Activated naive CD8-positive, alpha-beta T cell treated with anti-CD3 and anti-CD28 coated beads, Interleukin-2, amount 10 ng/mL, durations not matched to agents 7 days and 5 days (primary cell): Measurements from ENCODE around the gene TRIM34. TPM values are rescaled to one million over a fixed set of nuclear protein-coding genes. Genes with fewer than 3 reads are reported as not detected.
"Not testable (repeated sequence)": the region's sequence is repeated elsewhere in the genome, so short reads cannot be mapped to it uniquely, and the experiment has no call there.

Experiments
- ATAC-seq: fragments of 150-1000 bp; cut with Tn5 transposase; one replicate; pipeline ENCODE4 v1.10.0; 2021; ENCODE audit warnings: low read depth, moderate library complexity
- POLR2A ChIA-PET: fragments of 350-600 bp; sonication (Branson Sonifier 250); formaldehyde crosslinking; loops from one replicate; lab custom pipeline; 2021; ENCODE audit warnings: antibody characterized with exemption; lab: Charles Lee
- DNase-seq: peaks from one replicate; pipeline ENCODE4 v3.0.0; 2021
- H3K27ac Mint-ChIP-seq: one replicate; pipeline ENCODE4 v1.8.0; 2022; ENCODE audit warnings: mild to moderate bottlenecking, mixed read lengths
- H3K27me3 Mint-ChIP-seq: one replicate; pipeline ENCODE4 v1.8.0; 2022; ENCODE audit warnings: mild to moderate bottlenecking, moderate library complexity, mixed read lengths
- H3K36me3 Mint-ChIP-seq: one replicate; pipeline ENCODE4 v1.8.0; 2021; ENCODE audit warnings: mild to moderate bottlenecking, mixed read lengths
- H3K4me1 Mint-ChIP-seq: one replicate; pipeline ENCODE4 v1.8.0; 2021; ENCODE audit warnings: mixed read lengths
- H3K4me3 Mint-ChIP-seq: one replicate; pipeline ENCODE4 v1.8.0; 2022; ENCODE audit warnings: mild to moderate bottlenecking, moderate library complexity, mixed read lengths
- H3K9me3 Mint-ChIP-seq: one replicate; pipeline ENCODE4 v1.8.0; 2021; ENCODE audit warnings: mixed read lengths
- total RNA-seq, 2 experiments: library from RNA; stranded (reverse); gene quantifications; one replicate each; pipeline ENCODE4 v1.2.3, GENCODE V29; 2021

TRIM34 gene, protein sequence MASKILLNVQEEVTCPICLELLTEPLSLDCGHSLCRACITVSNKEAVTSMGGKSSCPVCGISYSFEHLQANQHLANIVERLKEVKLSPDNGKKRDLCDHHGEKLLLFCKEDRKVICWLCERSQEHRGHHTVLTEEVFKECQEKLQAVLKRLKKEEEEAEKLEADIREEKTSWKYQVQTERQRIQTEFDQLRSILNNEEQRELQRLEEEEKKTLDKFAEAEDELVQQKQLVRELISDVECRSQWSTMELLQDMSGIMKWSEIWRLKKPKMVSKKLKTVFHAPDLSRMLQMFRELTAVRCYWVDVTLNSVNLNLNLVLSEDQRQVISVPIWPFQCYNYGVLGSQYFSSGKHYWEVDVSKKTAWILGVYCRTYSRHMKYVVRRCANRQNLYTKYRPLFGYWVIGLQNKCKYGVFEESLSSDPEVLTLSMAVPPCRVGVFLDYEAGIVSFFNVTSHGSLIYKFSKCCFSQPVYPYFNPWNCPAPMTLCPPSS
- 10 to 100 TPM; 17.3 to 17.5 TPM for total RNA-seq

DNA sequence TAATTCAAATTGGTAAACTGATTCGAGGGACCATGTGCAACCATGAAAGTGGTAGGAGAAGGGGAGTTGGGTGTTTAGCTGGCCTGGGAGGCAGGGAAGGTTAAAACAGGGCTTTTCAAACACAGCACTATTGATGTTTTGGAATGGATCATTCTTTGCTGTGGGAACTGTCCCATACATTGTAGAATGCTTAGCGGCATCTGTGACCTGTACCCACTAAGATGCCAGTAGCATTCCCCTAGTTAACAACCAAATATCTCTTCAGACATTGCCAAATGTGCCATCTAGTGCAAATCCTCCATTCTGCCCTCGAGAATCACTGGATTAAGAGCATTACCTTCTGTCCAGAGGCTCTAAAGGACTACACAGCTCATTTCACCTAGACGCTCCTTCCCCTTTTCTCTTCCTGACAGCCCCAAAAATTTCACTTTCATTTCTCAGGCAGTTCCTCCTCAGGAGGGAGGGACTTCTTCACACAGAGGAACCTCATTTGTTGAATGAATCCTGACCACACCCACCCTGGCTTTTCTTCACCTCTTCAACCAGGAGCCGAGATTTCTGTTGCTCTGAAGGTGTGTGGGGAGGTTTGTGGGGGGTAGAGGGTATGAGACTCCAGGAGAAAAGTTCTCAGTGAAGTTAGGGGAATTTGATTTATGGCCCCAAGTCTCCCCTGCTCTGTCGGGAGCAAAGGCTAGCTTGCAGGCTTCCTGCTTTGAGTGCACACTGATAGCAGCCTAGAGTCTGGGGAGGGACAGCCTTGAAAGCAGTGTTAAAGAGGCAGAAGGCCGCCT lies at the start of gene TRIM34:
TSS of gene TRIM34 (plus strand) at position 513 of the 791 bp plus-strand sequence. CDS start 7,331 bp downstream, outside the sequence.
- peaks cover 36% of the 10 kb centered on the region for H3K4me1 Mint-ChIP-seq

DNA sequence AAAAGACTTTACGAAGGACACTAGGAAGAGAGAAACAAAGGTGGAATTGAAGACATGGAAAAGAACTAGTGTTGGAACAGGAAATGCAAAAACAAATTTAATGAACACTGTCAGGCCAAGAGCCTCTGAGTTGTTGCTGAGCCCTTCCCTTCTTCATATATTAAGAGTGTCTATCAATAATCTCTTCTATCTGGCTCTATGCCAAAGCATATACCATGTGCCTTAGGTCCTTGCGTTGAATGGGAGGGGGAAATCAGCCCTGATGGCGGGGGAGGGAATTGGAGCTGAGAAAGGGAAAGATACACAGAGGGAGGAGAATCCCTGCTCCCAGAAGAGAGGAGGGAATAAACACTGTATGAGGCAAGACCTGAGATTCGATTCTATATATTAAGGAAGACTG lies 49.6 kb upstream of the TRIM34 start:
- peaks cover 3% of the 10 kb centered on the region for H3K27me3 Mint-ChIP-seq
- no peak overlapping the region for H3K4me3 Mint-ChIP-seq
- ATAC-seq = no peak
- H3K4me1 Mint-ChIP-seq = peaks cover 6% of the 10 kb centered on the region
- no peak for DNase-seq
- no peaks in the 10 kb centered on the region for H3K36me3 Mint-ChIP-seq
- POLR2A ChIA-PET = no interaction called here
- no peak overlapping the region for H3K27ac Mint-ChIP-seq
- H3K9me3 Mint-ChIP-seq = no peaks in the 10 kb centered on the region

More for the DNA sequence above, at the start of gene TRIM34:
- DNase-seq (peak; percentile 55), ATAC-seq (peak; percentile 98)
- Mint-ChIP-seq H3K36me3 (peaks cover 31% of the 10 kb centered on the region), H3K27ac (peak within 1 kb of the TSS; percentile 97), H3K9me3 (peaks cover 5% of the 10 kb centered on the region), H3K4me3 (peak within 1 kb of the TSS; percentile 93), H3K27me3 (no peaks in the 10 kb centered on the region)
- POLR2A ChIA-PET = interaction anchor here (1.3 to 6.1 kb wide), 5 partner anchors 10 to 72 kb away, joined by 4 to 72 read pairs (median 6); partner anchors contain the start of genes TRIM22 and TRIM5

DNA sequence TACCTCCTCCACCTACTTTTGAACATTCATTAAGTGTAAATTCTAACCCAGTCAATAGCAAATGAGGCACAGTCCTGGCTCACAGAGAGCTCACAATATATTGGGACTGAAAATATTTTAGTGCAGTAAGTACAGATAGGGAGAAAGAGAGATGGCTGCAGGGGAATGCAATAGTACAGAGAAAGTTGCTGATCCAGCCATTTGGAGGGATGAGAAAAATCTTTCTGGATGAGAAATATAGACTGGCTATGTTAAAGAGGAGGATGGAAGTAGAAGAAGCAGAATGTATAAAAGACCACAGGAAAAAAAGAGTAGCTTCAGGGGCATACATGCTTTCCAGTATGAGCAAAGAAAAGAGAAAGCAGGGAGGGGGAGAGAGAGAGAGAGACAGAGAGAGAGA lies 47.7 kb upstream of the TRIM34 start:
- Mint-ChIP-seq H3K9me3 (no peaks in the 10 kb centered on the region), H3K36me3 (no peaks in the 10 kb centered on the region), H3K27ac (no peak overlapping the region), H3K4me3 (no peak overlapping the region), H3K27me3 (peaks cover 3% of the 10 kb centered on the region), H3K4me1 (no peaks in the 10 kb centered on the region)
- POLR2A ChIA-PET = no interaction called here
- DNase-seq (no peak), ATAC-seq (no peak)

DNA sequence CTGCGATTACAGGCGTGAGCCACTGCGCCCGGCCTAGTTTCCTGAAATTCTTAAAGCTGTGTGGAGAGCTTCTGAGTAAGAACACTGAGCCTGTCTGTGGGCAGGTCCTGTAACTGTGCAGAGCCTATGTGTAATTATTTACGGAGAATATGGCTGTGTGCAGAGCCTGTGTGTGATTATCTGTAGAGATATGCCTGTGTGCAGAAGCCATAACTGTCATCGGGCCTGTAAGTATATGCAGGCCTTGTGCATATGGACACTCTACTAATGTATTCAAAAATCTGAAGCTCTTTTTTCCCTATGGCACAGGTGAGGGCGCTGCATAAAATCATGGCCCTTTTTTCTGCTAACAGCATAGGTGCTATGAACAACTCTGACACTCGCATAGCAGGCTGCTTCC lies 44.2 kb upstream of the TRIM34 start, which contains the start of gene OR52B6:
TSS of gene OR52B6 (plus strand) at position 301 of the 400 bp plus-strand sequence. CDS start at position 301, 0 bp downstream.
- no peak for ATAC-seq
- Mint-ChIP-seq H3K36me3 (no peaks in the 10 kb centered on the region), H3K27ac (no peak within 1 kb of the TSS), H3K27me3 (peaks cover 3% of the 10 kb centered on the region), H3K9me3 (no peaks in the 10 kb centered on the region), H3K4me3 (no peak within 1 kb of the TSS), H3K4me1 (no peaks in the 10 kb centered on the region)
- POLR2A ChIA-PET = no interaction called here
- no peak for DNase-seq

DNA sequence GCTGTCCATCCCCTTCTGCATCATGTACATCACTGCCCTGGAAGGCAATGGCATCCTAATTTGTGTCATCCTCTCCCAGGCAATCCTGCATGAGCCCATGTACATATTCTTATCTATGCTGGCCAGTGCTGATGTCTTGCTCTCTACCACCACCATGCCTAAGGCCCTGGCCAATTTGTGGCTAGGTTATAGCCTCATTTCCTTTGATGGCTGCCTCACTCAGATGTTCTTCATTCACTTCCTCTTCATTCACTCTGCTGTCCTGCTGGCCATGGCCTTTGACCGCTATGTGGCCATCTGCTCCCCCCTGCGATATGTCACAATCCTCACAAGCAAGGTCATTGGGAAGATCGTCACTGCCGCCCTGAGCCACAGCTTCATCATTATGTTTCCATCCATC lies 43.8 kb upstream of the TRIM34 start:
- ATAC-seq = no peak
- no peak overlapping the region for H3K27ac Mint-ChIP-seq
- no peaks in the 10 kb centered on the region for H3K4me1 Mint-ChIP-seq
- no peak overlapping the region for H3K4me3 Mint-ChIP-seq
- H3K36me3 Mint-ChIP-seq = no peaks in the 10 kb centered on the region
- H3K9me3 Mint-ChIP-seq = no peaks in the 10 kb centered on the region
- peaks cover 3% of the 10 kb centered on the region for H3K27me3 Mint-ChIP-seq
- POLR2A ChIA-PET = no interaction called here
- no peak for DNase-seq

DNA sequence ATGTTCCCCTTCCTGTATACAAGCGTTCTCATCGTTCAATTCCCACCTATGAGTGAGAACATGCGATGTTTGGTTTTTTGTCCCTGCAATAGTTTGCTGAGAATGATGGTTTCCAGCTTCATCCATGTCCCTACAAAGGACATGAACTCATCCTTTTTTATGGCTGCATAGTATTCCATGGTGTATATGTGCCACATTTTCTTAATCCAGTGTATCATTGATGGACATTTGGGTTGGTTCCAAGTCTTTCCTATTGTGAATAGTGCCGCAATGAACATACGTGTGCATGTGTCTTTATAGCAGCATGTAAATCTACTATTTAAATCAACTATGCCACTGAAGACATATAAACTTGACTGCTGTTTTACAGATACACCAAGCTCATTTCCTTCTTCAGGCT lies 40.3 kb upstream of the TRIM34 start:
- H3K4me1 Mint-ChIP-seq, POLR2A ChIA-PET, H3K9me3 Mint-ChIP-seq, H3K27me3 Mint-ChIP-seq, ATAC-seq, DNase-seq, H3K4me3 Mint-ChIP-seq, H3K36me3 Mint-ChIP-seq, H3K27ac Mint-ChIP-seq: not testable (repeated sequence)

DNA sequence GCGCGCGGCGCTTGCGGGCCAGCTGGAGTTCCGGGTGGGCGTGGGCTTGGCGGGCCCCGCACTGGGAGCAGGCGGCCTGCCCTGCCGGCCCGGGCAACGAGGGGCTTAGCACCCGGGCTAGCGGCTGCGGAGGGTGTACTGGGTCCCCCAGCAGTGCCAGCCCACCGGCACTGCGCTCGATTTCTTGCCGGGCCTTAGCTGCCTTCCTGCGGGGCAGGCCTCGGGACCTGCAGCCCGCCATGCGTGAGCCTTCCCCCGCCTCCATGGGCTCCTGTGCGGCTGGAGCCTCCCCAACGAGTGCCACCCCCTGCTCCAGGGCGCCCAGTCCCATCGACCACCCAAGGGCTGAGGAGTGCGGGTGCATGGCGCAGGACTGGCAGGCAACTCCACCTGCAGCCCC lies 34.9 kb upstream of the TRIM34 start:
- H3K27ac Mint-ChIP-seq, H3K36me3 Mint-ChIP-seq, ATAC-seq, H3K4me1 Mint-ChIP-seq, DNase-seq, H3K27me3 Mint-ChIP-seq, H3K4me3 Mint-ChIP-seq, H3K9me3 Mint-ChIP-seq, POLR2A ChIA-PET: not testable (repeated sequence)

DNA sequence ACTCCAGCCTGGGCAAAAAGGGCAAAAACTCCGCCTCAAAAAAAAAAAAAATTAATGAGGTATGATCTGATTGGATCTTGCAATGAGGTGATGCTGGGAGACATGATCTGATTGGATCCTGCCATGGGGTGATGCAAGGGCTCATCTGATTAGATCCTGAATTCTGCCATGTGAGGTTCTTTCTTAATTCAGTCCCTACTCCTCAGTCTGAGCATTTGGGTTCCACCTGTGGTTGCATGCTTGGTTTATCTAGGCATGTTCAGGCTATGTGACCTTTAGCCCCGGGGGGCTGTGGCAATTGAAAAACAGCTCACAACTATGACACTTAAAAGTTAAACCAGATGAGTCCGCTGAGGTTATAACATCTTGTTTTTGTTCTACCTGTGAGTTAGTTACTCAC lies 33.2 kb upstream of the TRIM34 start:
- DNase-seq (no peak), ATAC-seq (no peak)
- no peak overlapping the region for H3K27ac Mint-ChIP-seq
- H3K27me3 Mint-ChIP-seq = peaks cover 4% of the 10 kb centered on the region
- H3K9me3 Mint-ChIP-seq = peaks cover 2% of the 10 kb centered on the region
- H3K4me1 Mint-ChIP-seq = peaks cover 2% of the 10 kb centered on the region
- H3K4me3 Mint-ChIP-seq = no peak overlapping the region
- H3K36me3 Mint-ChIP-seq = peaks cover 4% of the 10 kb centered on the region
- POLR2A ChIA-PET = no interaction called here

DNA sequence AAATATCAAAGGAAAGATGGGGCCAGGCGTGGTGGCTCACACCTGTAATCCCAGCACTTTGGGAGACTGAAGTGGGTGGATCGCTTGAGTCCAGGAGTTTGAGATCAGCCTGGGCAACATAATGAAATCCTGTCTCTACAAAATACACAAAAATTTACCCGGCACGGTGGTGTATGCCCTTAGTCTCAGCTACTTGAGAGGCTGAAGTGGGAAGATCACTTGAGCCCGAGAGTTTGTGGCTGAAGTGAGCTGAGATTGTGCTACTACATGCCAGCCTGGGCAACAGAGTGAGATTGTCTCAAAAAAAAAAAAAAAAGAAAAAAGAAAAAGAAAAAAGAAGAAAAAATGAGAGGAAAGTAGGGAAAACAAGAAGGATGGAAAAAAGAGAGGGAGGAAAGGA lies 32.2 kb upstream of the TRIM34 start:
- POLR2A ChIA-PET = no interaction called here
- no peak for ATAC-seq
- Mint-ChIP-seq H3K27ac (no peak overlapping the region), H3K27me3 (peaks cover 8% of the 10 kb centered on the region), H3K4me3 (no peak overlapping the region), H3K4me1 (peaks cover 10% of the 10 kb centered on the region), H3K9me3 (peaks cover 2% of the 10 kb centered on the region), H3K36me3 (peaks cover 4% of the 10 kb centered on the region)
- no peak for DNase-seq

DNA sequence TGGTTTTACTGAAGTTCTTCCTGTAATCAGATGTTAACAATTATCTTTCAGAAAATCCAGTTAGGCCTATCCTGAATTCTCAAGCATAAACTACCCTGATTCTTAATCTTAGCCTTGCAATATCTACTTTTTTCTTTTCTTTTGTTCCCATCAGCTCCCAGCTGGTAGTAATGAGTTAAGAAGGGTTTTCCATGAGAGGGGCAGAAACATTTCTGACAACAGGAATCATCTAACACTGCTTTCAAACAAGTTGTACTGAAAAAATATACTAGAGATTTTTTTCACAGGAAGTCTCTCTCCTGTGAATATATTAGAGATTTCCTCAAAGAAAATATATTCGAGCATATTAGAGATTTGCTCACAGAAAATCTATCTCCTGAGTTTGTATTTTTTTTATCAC lies 31.7 kb upstream of the TRIM34 start:
- Mint-ChIP-seq H3K4me3 (no peak overlapping the region), H3K27me3 (peaks cover 12% of the 10 kb centered on the region), H3K36me3 (peaks cover 4% of the 10 kb centered on the region), H3K9me3 (peaks cover 2% of the 10 kb centered on the region), H3K27ac (no peak overlapping the region), H3K4me1 (peaks cover 13% of the 10 kb centered on the region)
- ATAC-seq (no peak), DNase-seq (no peak)
- POLR2A ChIA-PET = no interaction called here

DNA sequence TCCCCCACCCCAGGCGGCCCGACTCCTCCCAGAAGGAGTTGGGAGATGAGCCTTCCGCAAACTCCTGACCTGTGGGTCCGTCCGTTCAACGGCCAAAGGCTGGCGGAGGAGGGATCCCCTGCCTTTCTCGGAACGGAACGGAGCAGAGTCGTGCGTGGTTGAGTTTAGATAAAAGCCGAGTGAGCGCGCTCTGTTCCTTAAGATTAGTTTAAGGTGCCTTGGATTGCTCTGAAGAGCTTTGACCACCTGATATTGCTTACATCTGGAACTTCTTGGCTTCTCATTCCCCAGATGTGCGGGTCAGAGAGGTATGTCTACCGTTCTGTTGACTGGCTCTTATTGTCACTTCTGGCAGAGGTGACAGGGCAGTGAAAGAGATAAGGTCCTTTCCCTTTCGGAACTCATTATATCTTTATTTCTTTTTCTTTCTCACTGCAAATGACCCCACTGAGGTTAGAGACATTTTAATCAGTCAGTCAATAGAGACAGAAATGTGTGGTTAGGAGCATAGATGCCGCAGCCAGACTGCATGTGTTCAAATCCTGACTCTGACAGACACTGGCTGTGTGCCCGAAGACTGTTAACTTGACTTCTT lies 28.1 kb upstream of the TRIM34 start, which contains the start of gene TRIM6:
TSS of gene TRIM6 (plus strand) at position 31 of the 595 bp plus-strand sequence. CDS start at position 292, 261 bp downstream.
- Mint-ChIP-seq H3K9me3 (no peaks in the 10 kb centered on the region), H3K27ac (peak within 1 kb of the TSS; percentile 77), H3K4me3 (peak within 1 kb of the TSS; percentile 91), H3K36me3 (no peaks in the 10 kb centered on the region), H3K27me3 (peaks cover 12% of the 10 kb centered on the region), H3K4me1 (peaks cover 17% of the 10 kb centered on the region)
- DNase-seq (peak; percentile 38), ATAC-seq (peak; percentile 40)
- POLR2A ChIA-PET = no interaction called here

DNA sequence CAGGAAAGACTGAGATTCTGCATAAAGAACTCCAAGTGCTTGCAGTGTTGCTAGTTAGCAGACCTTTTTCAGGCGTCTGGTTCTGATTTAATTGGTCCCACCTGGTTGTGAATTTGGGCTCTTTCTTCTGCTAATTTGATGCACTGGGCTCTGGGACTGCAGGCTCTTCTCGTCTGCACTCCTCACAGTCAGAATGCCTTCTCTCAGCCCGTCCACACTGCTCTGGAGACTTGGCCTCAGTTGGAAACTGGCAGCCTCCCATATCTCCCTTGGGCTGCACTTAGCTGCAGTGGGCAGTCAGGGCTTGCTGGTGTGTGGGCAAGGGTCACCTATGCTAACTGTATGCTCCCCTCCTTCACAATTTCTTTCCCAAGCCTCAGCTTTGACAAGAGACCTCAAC lies 26.8 kb upstream of the TRIM34 start:
- H3K9me3 Mint-ChIP-seq = no peaks in the 10 kb centered on the region
- peaks cover 12% of the 10 kb centered on the region for H3K27me3 Mint-ChIP-seq
- H3K36me3 Mint-ChIP-seq = no peaks in the 10 kb centered on the region
- peaks cover 17% of the 10 kb centered on the region for H3K4me1 Mint-ChIP-seq
- DNase-seq (no peak), ATAC-seq (no peak)
- H3K27ac Mint-ChIP-seq = peak overlapping the region; percentile 24
- POLR2A ChIA-PET = no interaction called here
- H3K4me3 Mint-ChIP-seq = no peak overlapping the region

DNA sequence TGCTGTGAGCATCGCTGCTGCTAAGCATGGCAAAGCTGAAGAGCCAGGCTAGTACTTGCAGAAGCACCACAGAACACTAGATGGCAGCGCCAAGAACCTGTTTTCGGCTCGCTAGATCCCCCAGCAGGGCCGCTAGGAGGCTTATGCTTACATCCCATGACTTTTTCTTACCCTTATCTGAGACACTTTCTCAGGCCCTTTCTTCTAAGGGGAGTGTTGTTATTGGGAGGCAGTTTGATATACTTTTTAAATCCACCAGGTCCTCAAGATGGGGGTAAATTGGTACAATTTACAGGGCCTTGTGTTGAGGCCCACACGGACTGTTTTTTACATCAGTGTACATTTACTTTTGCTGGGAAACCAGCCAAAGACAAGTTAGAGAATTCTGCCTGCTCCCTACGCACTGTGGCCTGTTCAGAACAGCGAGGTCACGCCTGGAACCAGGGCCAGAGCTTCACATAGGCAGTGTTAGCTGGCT lies 24.4 kb upstream of the TRIM34 start:
- Mint-ChIP-seq H3K27me3 (peaks cover 12% of the 10 kb centered on the region), H3K27ac (no peak overlapping the region), H3K36me3 (no peaks in the 10 kb centered on the region), H3K4me3 (no peak overlapping the region), H3K4me1 (peaks cover 17% of the 10 kb centered on the region), H3K9me3 (no peaks in the 10 kb centered on the region)
- POLR2A ChIA-PET = interaction anchor here (0.6 to 1.0 kb wide), 3 partner anchors 15 to 84 kb away, joined by 3 to 4 read pairs (median 3); partner anchors contain the start of gene TRIM5
- peak; percentile 91 for ATAC-seq
- peak; percentile 45 for DNase-seq
